CD4-positive, alpha-beta memory T cell (primary cell): ENCODE data around the gene SORCS2. TPM values are rescaled to one million over a fixed set of nuclear protein-coding genes. Genes with fewer than 3 reads are reported as not detected.

Experiments used
- CTCF ChIA-PET: fragments of 350-600 bp; sonication (Branson Sonifier 250); formaldehyde crosslinking; loops from one replicate; lab custom pipeline; 2021; ENCODE audit warnings: inconsistent platforms; ENCODE audit not compliant: partially characterized antibody; lab: Charles Lee
- POLR2A ChIA-PET: fragments of 350-600 bp; sonication (Branson Sonifier 250); formaldehyde crosslinking; loops from one replicate; lab custom pipeline; 2021; ENCODE audit not compliant: partially characterized antibody; lab: Charles Lee
- DNase-seq, 5 donors: peaks; one replicate each; pipeline versions ENCODE4 v3.0.0 to v3.0.0-alpha.2; 2020 to 2022; ENCODE audit warnings: mixed read lengths in 1 of 5
- H3K27ac ChIP-seq: one replicate; pipeline ENCODE4 v1.7.0; 2013; ENCODE audit warnings: low read depth, low read length
- H3K27me3 ChIP-seq: 2 replicates; pipeline ENCODE4 v1.7.0; 2013; ENCODE audit warnings: mild to moderate bottlenecking, low read length, moderate library complexity; ENCODE audit not compliant: insufficient read depth
- H3K36me3 ChIP-seq: 2 replicates; pipeline ENCODE4 v1.7.0; 2013; ENCODE audit warnings: mild to moderate bottlenecking, low read length, moderate library complexity; ENCODE audit not compliant: insufficient read depth
- H3K4me1 ChIP-seq: 2 replicates; pipeline ENCODE4 v1.7.0; 2013; ENCODE audit warnings: mild to moderate bottlenecking, low read length, moderate library complexity; ENCODE audit not compliant: insufficient read depth
- H3K4me3 ChIP-seq, 2 donors: one replicate each; pipeline ENCODE4 v1.7.0; 2013; ENCODE audit warnings: low read length in 2 of 2, mild to moderate bottlenecking in 1 of 2
- H3K9me3 ChIP-seq, 2 donors: one replicate each; pipeline ENCODE4 v1.7.0; 2013; ENCODE audit warnings: low read length in 2 of 2, control low read depth in 1 of 2; ENCODE audit not compliant: control insufficient read depth in 1 of 2
- H3K27ac Mint-ChIP-seq, 7 donors: one replicate each; pipeline ENCODE4 v1.8.0; 2020 to 2021; ENCODE audit warnings: mixed read lengths in 7 of 7, mild to moderate bottlenecking in 6 of 7, inconsistent platforms in 3 of 7, moderate library complexity in 3 of 7
- H3K27me3 Mint-ChIP-seq, 2 donors: one replicate each; pipeline ENCODE4 v1.8.0; 2020 to 2021; ENCODE audit warnings: mixed read lengths in 2 of 2
- H3K36me3 Mint-ChIP-seq, 2 donors: one replicate each; pipeline ENCODE4 v1.8.0; 2020 to 2021; ENCODE audit warnings: mixed read lengths in 2 of 2, inconsistent platforms in 1 of 2, mild to moderate bottlenecking in 1 of 2
- H3K4me1 Mint-ChIP-seq, 4 donors: one replicate each; pipeline ENCODE4 v1.8.0; 2020 to 2021; ENCODE audit warnings: mixed read lengths in 4 of 4, mild to moderate bottlenecking in 1 of 4
- H3K4me3 Mint-ChIP-seq, 8 donors: one replicate each; pipeline ENCODE4 v1.8.0; 2020 to 2021; ENCODE audit warnings: mixed read lengths in 8 of 8, mild to moderate bottlenecking in 7 of 8, moderate library complexity in 6 of 8, inconsistent platforms in 3 of 8
- H3K9me3 Mint-ChIP-seq, 8 donors: one replicate each; pipeline ENCODE4 v1.8.0; 2020 to 2021; ENCODE audit warnings: mixed read lengths in 8 of 8, mild to moderate bottlenecking in 5 of 8, inconsistent platforms in 3 of 8, moderate library complexity in 1 of 8
- intact Hi-C: fragments of 100-400 bp; cut with micrococcal nuclease; formaldehyde crosslinking; loops from one replicate; pipeline ENCODE4 v1.15.1; 2023
- polyA plus RNA-seq, 2 donors: library from polyadenylated mRNA; unstranded; fragments of 300-500 nt; fragmentation: Illumina TruSeq; gene quantifications; one replicate each; pipeline ENCODE4 v1.2.3, GENCODE V29; 2021
- total RNA-seq, 2 experiments: library from RNA; stranded (reverse); gene quantifications; one replicate each; pipeline ENCODE4 v1.2.3, GENCODE V29; 2021

SORCS2 gene
- total and polyA plus RNA-seq, 4 experiments from 2014 or later = not detected

- H3K27ac Mint-ChIP-seq = no peak overlapping the region
- Histone ChIP-seq H3K9me3 (no peaks in the 10 kb centered on the region), H3K4me3 (no peak overlapping the region), H3K4me1 (no peaks in the 10 kb centered on the region), H3K27me3 (no peaks in the 10 kb centered on the region), H3K27ac (no peak overlapping the region), H3K36me3 (no peaks in the 10 kb centered on the region)
- peaks cover 16 to 25% of the 10 kb centered on the region in 2 donors for H3K27me3 Mint-ChIP-seq
- H3K9me3 Mint-ChIP-seq = peaks cover 0 to 8% (median 3%) of the 10 kb centered on the region in 8 donors
- H3K4me3 Mint-ChIP-seq = no peak overlapping the region
- intact Hi-C loops = no loop called here
- ChIA-PET POLR2A (no interaction called here), CTCF (no interaction called here)
- H3K36me3 Mint-ChIP-seq = no peaks in the 10 kb centered on the region
- no peaks in the 10 kb centered on the region for H3K4me1 Mint-ChIP-seq
- no peak for DNase-seq
Measured at GRCh38 chr4:7398788-7399439, 206.6 kb downstream of the SORCS2 start.

GRCh38 chr4:7399440-7400234, 207.3 kb downstream of the SORCS2 start:
- no peaks in the 10 kb centered on the region for H3K27me3 ChIP-seq
- Mint-ChIP-seq H3K27me3 (peaks cover 18 to 29% of the 10 kb centered on the region in 2 donors), H3K9me3 (peaks cover 0 to 8% (median 5%) of the 10 kb centered on the region in 8 donors), H3K27ac (no peak overlapping the region), H3K36me3 (no peaks in the 10 kb centered on the region), H3K4me1 (no peaks in the 10 kb centered on the region), H3K4me3 (no peak overlapping the region)
- H3K27ac ChIP-seq = no peak overlapping the region
- DNase-seq = peak in 1 of 5 donors; percentile 22
- intact Hi-C loops = no loop called here
- H3K9me3 ChIP-seq = no peaks in the 10 kb centered on the region
- H3K4me3 ChIP-seq = no peak overlapping the region
- ChIA-PET CTCF (no interaction called here), POLR2A (no interaction called here)
- no peaks in the 10 kb centered on the region for H3K36me3 ChIP-seq
- H3K4me1 ChIP-seq = no peaks in the 10 kb centered on the region

- Histone ChIP-seq H3K27ac (no peak overlapping the region), H3K27me3 (no peaks in the 10 kb centered on the region), H3K36me3 (no peaks in the 10 kb centered on the region), H3K4me1 (no peaks in the 10 kb centered on the region), H3K4me3 (no peak overlapping the region), H3K9me3 (no peaks in the 10 kb centered on the region)
- Mint-ChIP-seq H3K4me3 (peak overlapping the region in 1 of 8 donors; percentile 9), H3K27me3 (peaks cover 18 to 31% of the 10 kb centered on the region in 2 donors), H3K9me3 (peaks cover 0 to 12% (median 7%) of the 10 kb centered on the region in 8 donors), H3K4me1 (no peaks in the 10 kb centered on the region), H3K36me3 (no peaks in the 10 kb centered on the region), H3K27ac (no peak overlapping the region)
- POLR2A ChIA-PET = no interaction called here
- DNase-seq = no peak
- CTCF ChIA-PET = no interaction called here
- intact Hi-C loops = no loop called here
Measured at GRCh38 chr4:7400671-7401298, 208.4 kb downstream of the SORCS2 start.

- no peak overlapping the region for H3K4me3 Mint-ChIP-seq
- ChIA-PET CTCF (no interaction called here), POLR2A (no interaction called here)
- peaks cover 16 to 30% of the 10 kb centered on the region in 2 donors for H3K27me3 Mint-ChIP-seq
- no peak overlapping the region for H3K27ac ChIP-seq
- no peaks in the 10 kb centered on the region for H3K9me3 ChIP-seq
- intact Hi-C loops = no loop called here
- H3K27me3 ChIP-seq = no peaks in the 10 kb centered on the region
- H3K4me3 ChIP-seq = no peak overlapping the region
- no peaks in the 10 kb centered on the region for H3K36me3 Mint-ChIP-seq
- no peak for DNase-seq
- H3K36me3 ChIP-seq = no peaks in the 10 kb centered on the region
- H3K4me1 Mint-ChIP-seq = no peaks in the 10 kb centered on the region
- H3K9me3 Mint-ChIP-seq = peaks cover 6 to 24% (median 10%) of the 10 kb centered on the region in 8 donors
- H3K27ac Mint-ChIP-seq = no peak overlapping the region
- H3K4me1 ChIP-seq = no peaks in the 10 kb centered on the region
Measured at GRCh38 chr4:7402526-7402925, 210.2 kb downstream of the SORCS2 start.

GRCh38 chr4:7403001-7403400, 210.7 kb downstream of the SORCS2 start:
- H3K36me3 Mint-ChIP-seq = no peaks in the 10 kb centered on the region
- intact Hi-C loops = no loop called here
- Histone ChIP-seq H3K4me3 (no peak overlapping the region), H3K36me3 (no peaks in the 10 kb centered on the region), H3K27ac (no peak overlapping the region), H3K9me3 (no peaks in the 10 kb centered on the region), H3K4me1 (no peaks in the 10 kb centered on the region), H3K27me3 (no peaks in the 10 kb centered on the region)
- ChIA-PET CTCF (no interaction called here), POLR2A (no interaction called here)
- H3K9me3 Mint-ChIP-seq = peaks cover 6 to 24% (median 12%) of the 10 kb centered on the region in 8 donors
- no peak for DNase-seq
- no peak overlapping the region for H3K27ac Mint-ChIP-seq
- H3K27me3 Mint-ChIP-seq = peaks cover 14 to 27% of the 10 kb centered on the region in 2 donors
- no peaks in the 10 kb centered on the region for H3K4me1 Mint-ChIP-seq
- no peak overlapping the region for H3K4me3 Mint-ChIP-seq

GRCh38 chr4:7408166-7408565, 215.8 kb downstream of the SORCS2 start:
- peaks cover 4 to 38% (median 28%) of the 10 kb centered on the region in 8 donors for H3K9me3 Mint-ChIP-seq
- CTCF ChIA-PET = no interaction called here
- POLR2A ChIA-PET = no interaction called here

GRCh38 chr4:7410446-7410845, 218.1 kb downstream of the SORCS2 start:
- no peak for DNase-seq
- H3K4me1 ChIP-seq = no peaks in the 10 kb centered on the region

More at GRCh38 chr4:7408166-7408565, 215.8 kb downstream of the SORCS2 start:
- H3K4me3 Mint-ChIP-seq = no peak overlapping the region
- Histone ChIP-seq H3K4me3 (no peak overlapping the region), H3K36me3 (no peaks in the 10 kb centered on the region), H3K9me3 (no peaks in the 10 kb centered on the region), H3K4me1 (no peaks in the 10 kb centered on the region), H3K27me3 (no peaks in the 10 kb centered on the region), H3K27ac (no peak overlapping the region)
- peaks cover 6 to 17% of the 10 kb centered on the region in 2 donors for H3K27me3 Mint-ChIP-seq
- no peaks in the 10 kb centered on the region for H3K4me1 Mint-ChIP-seq
- no peak for DNase-seq
- H3K27ac Mint-ChIP-seq = no peak overlapping the region
- intact Hi-C loops = no loop called here
- peaks cover 0 to 1% of the 10 kb centered on the region in 2 donors for H3K36me3 Mint-ChIP-seq

More at GRCh38 chr4:7410446-7410845, 218.1 kb downstream of the SORCS2 start:
- H3K4me3 Mint-ChIP-seq = no peak overlapping the region
- H3K4me1 Mint-ChIP-seq = no peaks in the 10 kb centered on the region
- peaks cover 11 to 22% of the 10 kb centered on the region in 2 donors for H3K27me3 Mint-ChIP-seq
- H3K27ac ChIP-seq = no peak overlapping the region
- H3K9me3 ChIP-seq = no peaks in the 10 kb centered on the region
- POLR2A ChIA-PET = no interaction called here
- CTCF ChIA-PET = no interaction called here
- H3K9me3 Mint-ChIP-seq = peaks cover 0 to 34% (median 25%) of the 10 kb centered on the region in 8 donors
- H3K27me3 ChIP-seq = no peaks in the 10 kb centered on the region
- H3K27ac Mint-ChIP-seq = no peak overlapping the region
- H3K36me3 ChIP-seq = no peaks in the 10 kb centered on the region
- intact Hi-C loops = no loop called here
- H3K36me3 Mint-ChIP-seq = peaks cover 0 to 1% of the 10 kb centered on the region in 2 donors
- H3K4me3 ChIP-seq = no peak overlapping the region
